HFFc6 (cell line): ENCODE data around the gene SLC6A1. TPM values are rescaled to one million over a fixed set of nuclear protein-coding genes. Genes with fewer than 3 reads are reported as not detected.

Experiments used
- DNase-seq: peaks from one replicate; pipeline ENCODE4 v3.0.0-alpha.2; 2018
- H3K27ac Mint-ChIP-seq: 2 replicates; pipeline ENCODE4 v1.8.0; 2020; ENCODE audit warnings: mild to moderate bottlenecking, mixed read lengths
- H3K27me3 Mint-ChIP-seq: 2 replicates; pipeline ENCODE4 v1.8.0; 2021; ENCODE audit warnings: mild to moderate bottlenecking, moderate library complexity, mixed read lengths; ENCODE audit not compliant: insufficient read depth
- H3K36me3 Mint-ChIP-seq: 2 replicates; pipeline ENCODE4 v1.8.0; 2021; ENCODE audit warnings: low read depth, mixed read lengths
- H3K4me1 Mint-ChIP-seq: 2 replicates; pipeline ENCODE4 v1.8.0; 2020; ENCODE audit warnings: low read depth, mixed read lengths
- H3K4me3 Mint-ChIP-seq: 2 replicates; pipeline ENCODE4 v1.8.0; 2020; ENCODE audit warnings: mild to moderate bottlenecking, moderate library complexity, mixed read lengths
- H3K9me3 Mint-ChIP-seq: 2 replicates; pipeline ENCODE4 v1.8.0; 2020; ENCODE audit warnings: mild to moderate bottlenecking, mixed read lengths
- total RNA-seq, 6 experiments: library from RNA; stranded (reverse); fragmentation: NEBNext Ultra II Directional; extraction: Animal tissue kit (Norgen Biotek cat#: 25700); gene quantifications; 2 replicates in 1 of 6; 3 replicates in 5 of 6; pipeline ENCODE4 v1.2.3, GENCODE V29; 2021
- TF ChIP-seq, protein P1 (sequence below): fragments of 200-600 bp; sonication (generic); IDR thresholded peaks from 2 replicates; pipeline ENCODE4 v1.5.0; 2021; ENCODE audit warnings: antibody characterized with exemption, mild to moderate bottlenecking

The SLC6A1 gene
- total RNA-seq, 6 experiments from 2014 or later, result not detected

- TF ChIP-seq, protein P1, sequence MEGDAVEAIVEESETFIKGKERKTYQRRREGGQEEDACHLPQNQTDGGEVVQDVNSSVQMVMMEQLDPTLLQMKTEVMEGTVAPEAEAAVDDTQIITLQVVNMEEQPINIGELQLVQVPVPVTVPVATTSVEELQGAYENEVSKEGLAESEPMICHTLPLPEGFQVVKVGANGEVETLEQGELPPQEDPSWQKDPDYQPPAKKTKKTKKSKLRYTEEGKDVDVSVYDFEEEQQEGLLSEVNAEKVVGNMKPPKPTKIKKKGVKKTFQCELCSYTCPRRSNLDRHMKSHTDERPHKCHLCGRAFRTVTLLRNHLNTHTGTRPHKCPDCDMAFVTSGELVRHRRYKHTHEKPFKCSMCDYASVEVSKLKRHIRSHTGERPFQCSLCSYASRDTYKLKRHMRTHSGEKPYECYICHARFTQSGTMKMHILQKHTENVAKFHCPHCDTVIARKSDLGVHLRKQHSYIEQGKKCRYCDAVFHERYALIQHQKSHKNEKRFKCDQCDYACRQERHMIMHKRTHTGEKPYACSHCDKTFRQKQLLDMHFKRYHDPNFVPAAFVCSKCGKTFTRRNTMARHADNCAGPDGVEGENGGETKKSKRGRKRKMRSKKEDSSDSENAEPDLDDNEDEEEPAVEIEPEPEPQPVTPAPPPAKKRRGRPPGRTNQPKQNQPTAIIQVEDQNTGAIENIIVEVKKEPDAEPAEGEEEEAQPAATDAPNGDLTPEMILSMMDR, result no peak
- peaks cover 38% of the 10 kb centered on the region for H3K27me3 Mint-ChIP-seq
Observed at GRCh38 chr3:10961921-10962320, 30.6 kb upstream of the SLC6A1 start.

DNA sequence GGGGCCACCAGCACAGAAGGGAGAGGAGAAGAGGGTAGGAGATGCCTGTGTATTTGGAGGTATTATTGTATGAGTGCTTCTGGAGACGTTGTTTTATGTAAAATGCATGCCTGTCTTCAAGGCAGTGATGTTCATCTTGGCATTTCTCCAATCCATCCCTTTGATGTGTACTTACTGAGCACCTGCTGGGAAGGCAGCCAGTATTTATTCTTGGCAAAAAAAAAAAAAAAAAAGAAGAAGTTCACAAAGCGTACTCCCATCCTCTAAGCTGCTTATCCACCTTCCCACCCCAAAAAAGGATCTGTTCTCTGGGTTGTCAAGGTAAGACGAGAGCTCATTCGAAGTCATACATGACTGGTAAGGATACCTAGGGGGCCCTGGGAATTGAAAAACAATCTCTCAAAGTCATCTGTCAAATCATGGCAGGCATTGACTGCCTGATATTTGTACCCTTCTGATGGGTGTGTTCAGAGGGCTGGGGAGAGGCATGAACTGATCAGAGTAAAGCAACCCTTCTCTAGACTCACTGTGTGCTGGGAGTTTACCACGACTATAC is 30.0 kb upstream of the SLC6A1 start:
- TF ChIP-seq, protein P1, result no peak
- no peak for DNase-seq
- no peak overlapping the region for H3K27ac Mint-ChIP-seq
- H3K9me3 Mint-ChIP-seq, result no peaks in the 10 kb centered on the region; the same call in 1 of the 2 replicates
- no peaks in the 10 kb centered on the region for H3K4me1 Mint-ChIP-seq
- H3K36me3 Mint-ChIP-seq, result no peaks in the 10 kb centered on the region
- H3K4me3 Mint-ChIP-seq, result no peak overlapping the region
- H3K27me3 Mint-ChIP-seq, result peaks cover 41% of the 10 kb centered on the region

More at GRCh38 chr3:10961921-10962320, 30.6 kb upstream of the SLC6A1 start:
- Mint-ChIP-seq H3K4me3 (no peak overlapping the region), H3K4me1 (no peaks in the 10 kb centered on the region), H3K9me3 (no peaks in the 10 kb centered on the region; the same call in 1 of the 2 replicates), H3K36me3 (no peaks in the 10 kb centered on the region), H3K27ac (no peak overlapping the region)
- DNase-seq, result no peak

DNA sequence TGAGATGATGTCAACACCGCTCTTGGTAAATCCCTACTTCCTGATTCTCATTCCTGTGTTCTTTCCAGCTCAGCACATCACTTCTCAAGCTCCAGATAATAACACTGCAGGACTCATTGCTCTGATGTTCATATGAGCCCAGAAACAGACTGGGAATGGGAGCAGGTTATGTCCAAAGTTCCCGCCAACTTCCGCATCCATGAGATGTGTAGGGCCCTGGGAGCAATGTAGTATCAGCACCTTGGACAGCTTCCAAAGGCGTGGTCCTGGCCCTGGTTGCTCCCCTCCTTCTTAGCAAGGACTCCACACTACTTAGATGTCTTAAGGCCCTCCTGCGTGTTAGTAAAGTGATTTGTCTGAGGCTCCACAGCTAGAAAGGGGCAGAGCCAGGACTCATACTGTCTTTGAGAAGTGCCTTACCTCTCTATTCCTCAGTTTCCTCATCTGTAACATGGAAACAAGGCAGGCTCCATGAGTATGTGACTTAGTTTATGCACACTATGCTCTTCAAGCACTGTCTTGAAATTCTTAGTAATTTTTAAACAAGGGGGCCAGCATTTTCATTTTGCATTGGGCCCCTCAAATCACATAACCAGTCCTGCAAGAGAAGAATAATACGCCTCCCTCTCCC is 27.9 kb upstream of the SLC6A1 start:
- Mint-ChIP-seq H3K4me3 (no peak overlapping the region), H3K27me3 (peaks cover 36% of the 10 kb centered on the region), H3K9me3 (no peaks in the 10 kb centered on the region; the same call in 1 of the 2 replicates), H3K4me1 (no peaks in the 10 kb centered on the region), H3K27ac (no peak overlapping the region), H3K36me3 (no peaks in the 10 kb centered on the region)
- TF ChIP-seq, protein P1, result no peak
- no peak for DNase-seq

- H3K36me3 Mint-ChIP-seq, result no peaks in the 10 kb centered on the region
- peaks cover 48% of the 10 kb centered on the region for H3K27me3 Mint-ChIP-seq
- no peaks in the 10 kb centered on the region for H3K4me1 Mint-ChIP-seq
- H3K9me3 Mint-ChIP-seq, result no peaks in the 10 kb centered on the region; the same call in 1 of the 2 replicates
- no peak overlapping the region for H3K27ac Mint-ChIP-seq
- no peak overlapping the region for H3K4me3 Mint-ChIP-seq
- DNase-seq, result no peak
- TF ChIP-seq, protein P1, result no peak
Observed at GRCh38 chr3:10968401-10968800, 24.1 kb upstream of the SLC6A1 start.

DNA sequence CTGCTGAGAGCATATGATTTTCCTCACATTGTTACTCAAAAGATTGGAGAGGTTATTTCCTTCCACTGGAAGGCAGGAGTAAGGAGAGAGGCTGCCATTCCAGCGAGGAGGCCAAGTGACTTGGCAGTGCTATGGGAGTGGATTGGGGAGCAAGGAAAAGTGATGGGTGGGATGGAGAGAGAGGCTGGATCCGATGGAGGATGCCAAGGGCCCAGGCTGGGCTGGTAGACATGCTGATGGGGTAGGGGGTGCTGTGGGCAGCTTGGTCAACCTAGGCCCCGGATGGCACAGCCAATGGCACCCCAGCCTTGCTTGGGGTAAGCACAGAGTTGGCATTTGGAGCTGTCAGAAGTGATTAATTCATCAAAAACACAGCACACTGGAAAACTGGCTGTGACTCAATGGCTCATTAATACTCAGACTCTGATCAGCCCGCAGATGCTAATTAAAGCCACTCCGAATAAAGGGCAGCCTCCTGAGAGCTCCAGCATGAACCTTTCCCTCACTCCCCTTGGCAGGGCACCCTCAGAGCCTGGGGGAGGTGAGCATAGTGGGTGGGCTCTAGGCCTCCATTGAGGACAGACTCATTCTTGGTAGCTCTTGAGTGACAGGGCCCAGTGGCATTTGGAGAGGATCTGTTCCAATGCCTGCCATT is 22.1 kb upstream of the SLC6A1 start:
- Mint-ChIP-seq H3K27me3 (peaks cover 58% of the 10 kb centered on the region), H3K9me3 (no peaks in the 10 kb centered on the region), H3K27ac (no peak overlapping the region), H3K4me3 (no peak overlapping the region), H3K4me1 (no peaks in the 10 kb centered on the region), H3K36me3 (no peaks in the 10 kb centered on the region)
- no peak for DNase-seq
- TF ChIP-seq, protein P1, result no peak
